ENCODE results near the gene MREG. TPM values are rescaled to one million over a fixed set of nuclear protein-coding genes. Genes with fewer than 3 reads are reported as not detected.

Gene MREG
- total and polyA plus RNA-seq, 9 of the 15 experiments (the other 6 are each of a cell fraction or from before 2014, with no cell fraction given): 0.77 to 3.8 (median 2.3) TPM

GRCh38 chr2:215967590-215968378 lies 45.6 kb downstream of the MREG start:
- 61% methylated on average over 3 of the region's 3 CpGs for WGBS (ENCODE audit: insufficient coverage, low coverage, missing lambda C conversion rate)
- intact Hi-C loops (cut with micrococcal nuclease): loop anchor here (5.0 kb wide), 1 partner anchor 45 kb away; the partner anchor contains the start of gene MREG
- TF ChIP-seq TRIM25 (IDR thresholded peaks at IDR 0.05; ENCODE audit: borderline replicate concordance) (no peak), ZFP36 (IDR thresholded peaks at IDR 0.05; ENCODE audit: low read depth, low read length, partially characterized antibody) (peak; percentile 93), KDM1A (IDR thresholded peaks at IDR 0.05) (peak; percentile 79 to 92; a peak in 3 of 4 replicates), RBM25 (IDR thresholded peaks at IDR 0.05; ENCODE audit: low read depth, low read length, severe bottlenecking) (peak; percentile 98), MBD2 (IDR thresholded peaks at IDR 0.05; ENCODE audit: borderline replicate concordance, low read depth) (no peak), ZNF277 (CRISPR knock-in tag; IDR thresholded peaks at IDR 0.05; ENCODE audit: borderline replicate concordance) (no peak), BCOR (IDR thresholded peaks at IDR 0.05) (peak; percentile 97), CBX1 (IDR thresholded peaks at IDR 0.05; ENCODE audit: low read depth) (peak; percentile 59; the same call in 1 of the 2 replicates), SMARCA5 (IDR thresholded peaks at IDR 0.05) (peak; percentile 92), RCOR1 (IDR thresholded peaks at IDR 0.05; ENCODE audit: borderline replicate concordance in 1 of 2, low read depth in 2 of 2, low read length in 2 of 2) (peak in 1 of 2 experiments; percentile 70; a peak in 2 of 4 replicates), ADNP (tag; IDR thresholded peaks at IDR 0.05) (peak; percentile 38; the same call in 1 of the 2 replicates), CSDE1 (IDR thresholded peaks at IDR 0.05) (no peak), HDAC2 (IDR thresholded peaks at IDR 0.05) (peak; percentile 86; the same call in 1 of the 2 replicates), PHF20 (IDR thresholded peaks at IDR 0.05; ENCODE audit: partially characterized antibody) (peak; percentile 43), NCOA6 (IDR thresholded peaks at IDR 0.05) (no peak), CHD4 (IDR thresholded peaks at IDR 0.05; ENCODE audit: insufficient read depth, insufficient replicate concordance, low read depth, low read length, poor library complexity, severe bottlenecking) (peak; percentile 79), L3MBTL2 (IDR thresholded peaks at IDR 0.05) (0 out of 2 replicates have a peak, but pooled peaks have one; percentile 9)

More at GRCh38 chr2:215967590-215968378, 45.6 kb downstream of the MREG start:
- ChIA-PET POLR2A (no interaction called here), CTCF (ENCODE audit: low intra/inter-chr PET ratio) (no interaction called here)
- H4K20me1 ChIP-seq (replicated peaks; ENCODE audit: control insufficient read depth, insufficient read depth, low read length): no peaks in the 10 kb centered on the region
- ATAC-seq (no peak), DNase-seq (ENCODE audit: extremely low read depth in 1 of 4, low spot score in 3 of 4) (no peak), FAIRE-seq (no peak)
- H3K36me3 ChIP-seq (ENCODE audit: control insufficient read depth, insufficient read depth, low read length): no peaks in the 10 kb centered on the region; the same call in 2 of the 3 replicates
- no peak overlapping the region for H3K9ac ChIP-seq (ENCODE audit: insufficient read depth in 1 of 2, low read depth in 2 of 2, low read length in 2 of 2)
- no peak overlapping the region for H2AFZ ChIP-seq (ENCODE audit: low read depth, low read length)
- H3K9me1 ChIP-seq (ENCODE audit: control insufficient read depth, insufficient read depth, low read length): no peaks in the 10 kb centered on the region
- peaks cover 7 to 19% of the 10 kb centered on the region in 2 experiments; a peak in 4 of 5 replicates for H3K4me1 ChIP-seq (replicated peaks in 1 of 2; ENCODE audit: control insufficient read depth in 2 of 2, insufficient read depth in 2 of 2, low read length in 2 of 2)
- H3K4me2 ChIP-seq (ENCODE audit: insufficient read depth, low read length): no peak overlapping the region
- no peaks in the 10 kb centered on the region for H3K79me2 ChIP-seq (ENCODE audit: control insufficient read depth, insufficient read depth, low read length)
- H3K4me3 ChIP-seq: no peak overlapping the region
- H3K27ac ChIP-seq (ENCODE audit: extremely low read depth, low read depth, low read length): no peak overlapping the region
- in situ Hi-C loops (cut with MboI): no loop called here
- no peaks in the 10 kb centered on the region for H3K9me3 ChIP-seq (replicated peaks; ENCODE audit: control insufficient read depth, insufficient read depth, low read depth, low read length)
- no TSS peak for BruUV-seq (replicated peaks)
- H3K27me3 ChIP-seq (ENCODE audit: control insufficient read depth in 2 of 2, insufficient read depth in 2 of 2, low read length in 2 of 2): no peaks in the 10 kb centered on the region

Data from K562 (cell line).